Liver (tissue), 9 donors: ENCODE measurements around the gene KCNQ5. TPM values are rescaled to one million over a fixed set of nuclear protein-coding genes. Genes with fewer than 3 reads are reported as not detected.

Experiments used
- DNase-seq: peaks from one replicate; pipeline ENCODE4 v3.0.0-alpha.2; 2017; ENCODE audit warnings: low spot score
- H3K27ac ChIP-seq, 2 donors: one replicate each; pipeline ENCODE4 v1.7.0; 2013; ENCODE audit warnings: inconsistent platforms in 2 of 2, low read length in 2 of 2, control low read depth in 1 of 2, low read depth in 1 of 2, mild to moderate bottlenecking in 1 of 2
- H3K27me3 ChIP-seq, 4 donors: one replicate each; pipeline versions ENCODE4 v1.6.1 to v1.7.0; 2013; ENCODE audit warnings: low read length in 3 of 4, inconsistent platforms in 1 of 4, mild to moderate bottlenecking in 1 of 4, moderate library complexity in 1 of 4; ENCODE audit not compliant: control insufficient read depth in 4 of 4, insufficient read depth in 4 of 4
- H3K36me3 ChIP-seq, 4 donors: one replicate each; pipeline versions ENCODE4 v1.6.1 to v1.7.0; 2013; ENCODE audit warnings: low read length in 3 of 4, mild to moderate bottlenecking in 3 of 4, low read depth in 1 of 4, moderate library complexity in 1 of 4; ENCODE audit not compliant: control insufficient read depth in 4 of 4, insufficient read depth in 3 of 4
- H3K4me1 ChIP-seq, 4 donors: one replicate each; pipeline versions ENCODE4 v1.6.1 to v1.7.0; 2013; ENCODE audit warnings: low read length in 3 of 4, mild to moderate bottlenecking in 3 of 4, moderate library complexity in 1 of 4; ENCODE audit not compliant: control insufficient read depth in 4 of 4, insufficient read depth in 4 of 4
- H3K4me3 ChIP-seq, 3 donors: one replicate each; pipeline versions ENCODE4 v1.6.1 to v1.7.0; 2013; ENCODE audit warnings: low read length in 3 of 3, control low read depth in 1 of 3, low read depth in 1 of 3, mild to moderate bottlenecking in 1 of 3
- H3K9ac ChIP-seq, 2 donors: one replicate each; pipeline ENCODE4 v1.7.0; 2013; ENCODE audit warnings: low read length in 2 of 2, mild to moderate bottlenecking in 2 of 2, moderate library complexity in 2 of 2, control low read depth in 1 of 2, low read depth in 1 of 2
- H3K9me3 ChIP-seq, 4 donors: one replicate each; pipeline versions ENCODE4 v1.6.1 to v1.7.0; 2013; ENCODE audit warnings: low read length in 3 of 4; ENCODE audit not compliant: control insufficient read depth in 4 of 4
- FOXA1 ChIP-seq: IDR thresholded peaks from 2 replicates; pipeline ENCODE4 v1.6.1; 2016; ENCODE audit warnings: antibody characterized with exemption
- FOXA2 ChIP-seq: IDR thresholded peaks from 2 replicates; pipeline ENCODE4 v1.6.1; 2016; ENCODE audit warnings: antibody characterized with exemption
- GABPA ChIP-seq, 2 donors: IDR thresholded peaks in 1 of 2; conservative IDR thresholded peaks in 1 of 2; 2 replicates each; pipeline ENCODE4 v1.6.1; 2016; ENCODE audit warnings: antibody characterized with exemption in 2 of 2, mild to moderate bottlenecking in 1 of 2, moderate library complexity in 1 of 2
- HNF4A ChIP-seq, 2 donors: conservative IDR thresholded peaks; 2 replicates each; pipeline ENCODE4 v1.6.1; 2016; ENCODE audit warnings: antibody characterized with exemption in 2 of 2, mild to moderate bottlenecking in 2 of 2
- HNF4G ChIP-seq: IDR thresholded peaks from 2 replicates; pipeline ENCODE4 v1.6.1; 2016; ENCODE audit warnings: antibody characterized with exemption
- JUND ChIP-seq, 2 donors: IDR thresholded peaks; 2 replicates each; pipeline ENCODE4 v1.6.1; 2016; ENCODE audit warnings: antibody characterized with exemption in 2 of 2
- NR2F2 ChIP-seq: IDR thresholded peaks from 2 replicates; pipeline ENCODE4 v1.6.1; 2016; ENCODE audit warnings: antibody characterized with exemption
- RAD21 ChIP-seq, 2 donors: IDR thresholded peaks; 2 replicates each; pipeline ENCODE4 v1.6.1; 2016; ENCODE audit warnings: antibody characterized with exemption in 2 of 2, mild to moderate bottlenecking in 2 of 2
- RXRA ChIP-seq, 2 donors: IDR thresholded peaks; 2 replicates each; pipeline ENCODE4 v1.6.1; 2017 to 2018; ENCODE audit warnings: antibody characterized with exemption in 2 of 2, mild to moderate bottlenecking in 1 of 2
- SP1 ChIP-seq: IDR thresholded peaks from 2 replicates; pipeline ENCODE4 v1.6.1; 2018; ENCODE audit warnings: antibody characterized with exemption, mild to moderate bottlenecking
- TAF1 ChIP-seq: conservative IDR thresholded peaks from 2 replicates; pipeline ENCODE4 v1.6.1; 2016; ENCODE audit warnings: antibody characterized with exemption, mild to moderate bottlenecking
- YY1 ChIP-seq: IDR thresholded peaks from 2 replicates; pipeline ENCODE4 v1.6.1; 2016; ENCODE audit warnings: antibody characterized with exemption, mild to moderate bottlenecking
- WGBS: extraction: QIAGEN DNeasy Blood & Tissue Kit; methylation state at CpG from one replicate; pipeline ENCODE4 v1.1.7; 2013; 5-methylcytosine and 5-hydroxymethylcytosine counted together
- polyA plus RNA-seq, 2 donors: library from polyadenylated mRNA; stranded (reverse) in 1 of 2; unstranded in 1 of 2; fragments of 200-250 nt in 1 of 2; fragments of >200 nt in 1 of 2; fragmentation: Nextera tagmentation in 1 of 2; extraction: Ambion mirVana in 1 of 2; gene quantifications; one replicate each; pipeline versions ENCODE4 v1.2.1 to v1.2.3, GENCODE V29; 2013 to 2015
- total RNA-seq, 2 donors: library from RNA; depleted of rRNA; stranded (reverse); fragments of >200 nt; gene quantifications; one replicate each; pipeline ENCODE4 v1.2.3, GENCODE V29; 2014
- TF ChIP-seq, protein P1 (sequence below): IDR thresholded peaks from 2 replicates; pipeline ENCODE4 v1.6.1; 2016; ENCODE audit warnings: antibody characterized with exemption
- TF ChIP-seq, protein P2 (sequence below): IDR thresholded peaks from 2 replicates; pipeline ENCODE4 v1.6.1; 2016; ENCODE audit warnings: antibody characterized with exemption
- TF ChIP-seq, protein P3 (sequence below): fragments of 150-350 bp; IDR thresholded peaks from 2 replicates; pipeline ENCODE4 v1.5.1; 2017; ENCODE audit warnings: improper control_type of control experiment, low read depth, low read length; ENCODE audit not compliant: missing input control
- TF ChIP-seq, protein P4 (sequence below): IDR thresholded peaks from 2 replicates; pipeline ENCODE4 v1.6.1; 2016; ENCODE audit warnings: antibody characterized with exemption, mild to moderate bottlenecking
- donor health status: healthy.
- donor health status: healthy.
- donor health status: healthy.
- donor health status: healthy.
- donor health status: healthy.

The KCNQ5 gene
- total and polyA plus RNA-seq, 4 donors: 0.02 to 1.1 (median 0.15) TPM

DNA sequence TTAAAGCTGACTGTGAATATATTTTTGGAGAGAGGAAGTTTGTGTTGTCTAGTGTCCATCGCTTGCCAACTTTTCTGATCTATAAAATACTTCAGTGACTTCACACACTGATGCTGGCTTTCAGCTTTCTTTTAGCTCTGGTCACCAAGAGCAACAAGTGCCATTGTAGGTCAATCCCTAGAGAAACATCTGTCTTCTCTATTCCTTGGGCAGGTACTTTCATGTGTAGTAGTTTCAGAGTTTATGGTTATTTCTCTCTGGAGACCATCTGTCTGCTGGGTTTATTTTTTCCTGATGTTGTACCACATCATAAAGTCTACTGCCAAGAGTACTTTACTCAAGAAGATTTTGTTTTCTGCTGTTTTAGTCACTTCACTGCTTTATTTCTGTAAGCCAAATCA, 353.5 kb downstream of the KCNQ5 start (continued):
- TF ChIP-seq RAD21 (IDR thresholded peaks at IDR 0.05) (no peak), NR2F2 (no peak)
- TF ChIP-seq, protein P1, sequence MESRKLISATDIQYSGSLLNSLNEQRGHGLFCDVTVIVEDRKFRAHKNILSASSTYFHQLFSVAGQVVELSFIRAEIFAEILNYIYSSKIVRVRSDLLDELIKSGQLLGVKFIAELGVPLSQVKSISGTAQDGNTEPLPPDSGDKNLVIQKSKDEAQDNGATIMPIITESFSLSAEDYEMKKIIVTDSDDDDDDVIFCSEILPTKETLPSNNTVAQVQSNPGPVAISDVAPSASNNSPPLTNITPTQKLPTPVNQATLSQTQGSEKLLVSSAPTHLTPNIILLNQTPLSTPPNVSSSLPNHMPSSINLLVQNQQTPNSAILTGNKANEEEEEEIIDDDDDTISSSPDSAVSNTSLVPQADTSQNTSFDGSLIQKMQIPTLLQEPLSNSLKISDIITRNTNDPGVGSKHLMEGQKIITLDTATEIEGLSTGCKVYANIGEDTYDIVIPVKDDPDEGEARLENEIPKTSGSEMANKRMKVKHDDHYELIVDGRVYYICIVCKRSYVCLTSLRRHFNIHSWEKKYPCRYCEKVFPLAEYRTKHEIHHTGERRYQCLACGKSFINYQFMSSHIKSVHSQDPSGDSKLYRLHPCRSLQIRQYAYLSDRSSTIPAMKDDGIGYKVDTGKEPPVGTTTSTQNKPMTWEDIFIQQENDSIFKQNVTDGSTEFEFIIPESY: no peak
- TF ChIP-seq, protein P2, sequence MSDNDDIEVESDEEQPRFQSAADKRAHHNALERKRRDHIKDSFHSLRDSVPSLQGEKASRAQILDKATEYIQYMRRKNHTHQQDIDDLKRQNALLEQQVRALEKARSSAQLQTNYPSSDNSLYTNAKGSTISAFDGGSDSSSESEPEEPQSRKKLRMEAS: no peak

DNA sequence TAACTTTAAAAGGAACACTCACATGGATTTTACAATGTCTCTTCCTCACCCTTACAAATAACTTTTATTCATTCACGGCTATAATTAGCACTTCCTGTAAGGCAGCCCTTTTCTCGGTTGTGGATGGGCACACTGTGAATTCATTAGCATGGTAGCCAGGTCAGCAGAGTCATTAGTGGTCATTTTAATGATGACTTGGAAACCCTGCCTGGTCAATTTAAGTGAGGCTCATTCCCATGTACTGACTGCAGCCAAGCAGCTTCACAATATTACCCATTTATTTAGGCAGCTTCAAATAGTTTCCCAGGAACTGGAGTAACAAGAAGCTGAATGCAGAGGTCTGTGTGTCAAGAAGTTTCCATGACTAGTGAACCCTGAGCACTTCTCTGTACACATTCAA, 354.6 kb downstream of the KCNQ5 start:
- no peak for TF ChIP-seq GABPA (IDR thresholded peaks at IDR 0.05 in 1 of 2, conservative IDR thresholded peaks at IDR 0.05 in 1 of 2)
- TF ChIP-seq HNF4G: no peak
- TF ChIP-seq FOXA2: no peak
- TF ChIP-seq RXRA (IDR thresholded peaks at IDR 0.05): no peak
- TF ChIP-seq RAD21 (IDR thresholded peaks at IDR 0.05): no peak
- no peak for TF ChIP-seq NR2F2
- no peak for TF ChIP-seq TAF1
- TF ChIP-seq JUND (IDR thresholded peaks at IDR 0.05): no peak
- no peak for TF ChIP-seq YY1
- TF ChIP-seq FOXA1: no peak
- TF ChIP-seq, protein P1: no peak
- TF ChIP-seq, protein P3, sequence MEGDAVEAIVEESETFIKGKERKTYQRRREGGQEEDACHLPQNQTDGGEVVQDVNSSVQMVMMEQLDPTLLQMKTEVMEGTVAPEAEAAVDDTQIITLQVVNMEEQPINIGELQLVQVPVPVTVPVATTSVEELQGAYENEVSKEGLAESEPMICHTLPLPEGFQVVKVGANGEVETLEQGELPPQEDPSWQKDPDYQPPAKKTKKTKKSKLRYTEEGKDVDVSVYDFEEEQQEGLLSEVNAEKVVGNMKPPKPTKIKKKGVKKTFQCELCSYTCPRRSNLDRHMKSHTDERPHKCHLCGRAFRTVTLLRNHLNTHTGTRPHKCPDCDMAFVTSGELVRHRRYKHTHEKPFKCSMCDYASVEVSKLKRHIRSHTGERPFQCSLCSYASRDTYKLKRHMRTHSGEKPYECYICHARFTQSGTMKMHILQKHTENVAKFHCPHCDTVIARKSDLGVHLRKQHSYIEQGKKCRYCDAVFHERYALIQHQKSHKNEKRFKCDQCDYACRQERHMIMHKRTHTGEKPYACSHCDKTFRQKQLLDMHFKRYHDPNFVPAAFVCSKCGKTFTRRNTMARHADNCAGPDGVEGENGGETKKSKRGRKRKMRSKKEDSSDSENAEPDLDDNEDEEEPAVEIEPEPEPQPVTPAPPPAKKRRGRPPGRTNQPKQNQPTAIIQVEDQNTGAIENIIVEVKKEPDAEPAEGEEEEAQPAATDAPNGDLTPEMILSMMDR: no peak
- TF ChIP-seq SP1: no peak
- TF ChIP-seq, protein P4, sequence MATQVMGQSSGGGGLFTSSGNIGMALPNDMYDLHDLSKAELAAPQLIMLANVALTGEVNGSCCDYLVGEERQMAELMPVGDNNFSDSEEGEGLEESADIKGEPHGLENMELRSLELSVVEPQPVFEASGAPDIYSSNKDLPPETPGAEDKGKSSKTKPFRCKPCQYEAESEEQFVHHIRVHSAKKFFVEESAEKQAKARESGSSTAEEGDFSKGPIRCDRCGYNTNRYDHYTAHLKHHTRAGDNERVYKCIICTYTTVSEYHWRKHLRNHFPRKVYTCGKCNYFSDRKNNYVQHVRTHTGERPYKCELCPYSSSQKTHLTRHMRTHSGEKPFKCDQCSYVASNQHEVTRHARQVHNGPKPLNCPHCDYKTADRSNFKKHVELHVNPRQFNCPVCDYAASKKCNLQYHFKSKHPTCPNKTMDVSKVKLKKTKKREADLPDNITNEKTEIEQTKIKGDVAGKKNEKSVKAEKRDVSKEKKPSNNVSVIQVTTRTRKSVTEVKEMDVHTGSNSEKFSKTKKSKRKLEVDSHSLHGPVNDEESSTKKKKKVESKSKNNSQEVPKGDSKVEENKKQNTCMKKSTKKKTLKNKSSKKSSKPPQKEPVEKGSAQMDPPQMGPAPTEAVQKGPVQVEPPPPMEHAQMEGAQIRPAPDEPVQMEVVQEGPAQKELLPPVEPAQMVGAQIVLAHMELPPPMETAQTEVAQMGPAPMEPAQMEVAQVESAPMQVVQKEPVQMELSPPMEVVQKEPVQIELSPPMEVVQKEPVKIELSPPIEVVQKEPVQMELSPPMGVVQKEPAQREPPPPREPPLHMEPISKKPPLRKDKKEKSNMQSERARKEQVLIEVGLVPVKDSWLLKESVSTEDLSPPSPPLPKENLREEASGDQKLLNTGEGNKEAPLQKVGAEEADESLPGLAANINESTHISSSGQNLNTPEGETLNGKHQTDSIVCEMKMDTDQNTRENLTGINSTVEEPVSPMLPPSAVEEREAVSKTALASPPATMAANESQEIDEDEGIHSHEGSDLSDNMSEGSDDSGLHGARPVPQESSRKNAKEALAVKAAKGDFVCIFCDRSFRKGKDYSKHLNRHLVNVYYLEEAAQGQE: no peak
- TF ChIP-seq HNF4A (conservative IDR thresholded peaks at IDR 0.05): no peak
- Histone ChIP-seq H3K27ac (no peak overlapping the region), H3K9me3 (no peaks in the 10 kb centered on the region), H3K4me1 (no peaks in the 10 kb centered on the region), H3K9ac (no peak overlapping the region), H3K36me3 (no peaks in the 10 kb centered on the region), H3K27me3 (no peaks in the 10 kb centered on the region), H3K4me3 (no peak overlapping the region)
- 39% methylated on average over 2 of the region's 2 CpGs for WGBS
- DNase-seq: no peak
